Parietal lobe (tissue), 2 donors: ENCODE results near the gene MRPL18. TPM values are rescaled to one million over a fixed set of nuclear protein-coding genes. Genes with fewer than 3 reads are reported as not detected.
A peak's percentile ranks its signal among the peaks of the same experiment; 100 is the strongest.

Experiments
- small RNA-seq: library from RNA; depleted of rRNA; stranded (forward); fragments of <200 nt; gene quantifications from one replicate; pipeline ENCODE3, GENCODE V24; 2014; ENCODE audit warnings: low replicate concordance
- total RNA-seq: library from RNA; depleted of rRNA; stranded (reverse); fragments of >200 nt; gene quantifications from one replicate; pipeline ENCODE4 v1.2.3, GENCODE V29; 2014

The MRPL18 gene
- 46.6 TPM for total RNA-seq

GRCh38 chr6:159790149-159790955, at the start of gene MRPL18:
Gene MRPL18, plus strand, starts transcription at chr6:159790467. Its CDS starts 121 bp downstream, at chr6:159790588.

DNA sequence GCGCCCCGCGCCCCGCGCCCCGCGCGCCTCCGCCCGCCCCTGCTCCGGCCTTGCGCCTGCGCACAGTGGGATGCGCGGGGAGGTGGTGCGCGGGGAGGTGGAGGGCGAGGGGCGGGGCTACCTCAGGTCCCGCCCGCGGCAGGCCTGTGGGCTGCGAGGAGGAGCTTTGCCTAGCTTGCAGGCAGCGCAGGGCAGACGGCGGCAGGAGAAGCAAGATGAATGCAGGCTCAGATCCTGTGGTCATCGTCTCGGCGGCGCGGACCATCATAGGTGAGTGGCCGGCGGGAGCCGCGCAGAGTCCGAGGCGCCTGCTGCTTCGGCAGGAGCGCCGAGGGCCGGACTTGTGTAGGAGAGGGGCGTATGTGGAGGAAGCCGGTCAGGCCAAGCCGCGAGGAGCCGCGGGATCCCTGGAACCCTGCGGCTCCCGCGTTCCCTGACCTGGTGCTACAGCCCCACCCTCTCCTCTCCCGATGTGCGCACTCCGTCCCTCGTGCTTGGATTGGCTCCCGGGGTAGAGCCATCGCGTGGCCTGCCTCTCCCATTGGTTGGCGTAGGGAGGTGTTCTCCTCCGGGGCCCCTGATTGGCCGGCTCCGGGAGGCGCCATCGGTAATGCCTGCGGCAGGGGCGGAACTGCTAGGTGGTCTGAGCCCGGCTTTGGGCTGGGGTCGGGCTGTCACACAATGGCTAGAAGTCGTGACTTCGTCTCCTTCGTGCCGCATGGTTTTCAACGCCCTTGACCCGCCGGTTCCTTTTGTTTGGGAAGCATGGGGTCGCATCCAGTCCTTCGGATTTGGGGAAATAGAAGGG, 28.2 kb upstream of the MRPL18 start, which contains the start of gene ACAT2:
Gene ACAT2 (plus strand): TSS at position 173 of the 808 bp plus-strand sequence. CDS start 43 bp downstream, at position 216.

GRCh38 chr6:159789377-159790148, 704 bp upstream of the MRPL18 start, which contains the start of gene TCP1:
Gene TCP1, minus strand, starts transcription at chr6:159789602. Its CDS starts 134 bp downstream, at chr6:159789468.

DNA sequence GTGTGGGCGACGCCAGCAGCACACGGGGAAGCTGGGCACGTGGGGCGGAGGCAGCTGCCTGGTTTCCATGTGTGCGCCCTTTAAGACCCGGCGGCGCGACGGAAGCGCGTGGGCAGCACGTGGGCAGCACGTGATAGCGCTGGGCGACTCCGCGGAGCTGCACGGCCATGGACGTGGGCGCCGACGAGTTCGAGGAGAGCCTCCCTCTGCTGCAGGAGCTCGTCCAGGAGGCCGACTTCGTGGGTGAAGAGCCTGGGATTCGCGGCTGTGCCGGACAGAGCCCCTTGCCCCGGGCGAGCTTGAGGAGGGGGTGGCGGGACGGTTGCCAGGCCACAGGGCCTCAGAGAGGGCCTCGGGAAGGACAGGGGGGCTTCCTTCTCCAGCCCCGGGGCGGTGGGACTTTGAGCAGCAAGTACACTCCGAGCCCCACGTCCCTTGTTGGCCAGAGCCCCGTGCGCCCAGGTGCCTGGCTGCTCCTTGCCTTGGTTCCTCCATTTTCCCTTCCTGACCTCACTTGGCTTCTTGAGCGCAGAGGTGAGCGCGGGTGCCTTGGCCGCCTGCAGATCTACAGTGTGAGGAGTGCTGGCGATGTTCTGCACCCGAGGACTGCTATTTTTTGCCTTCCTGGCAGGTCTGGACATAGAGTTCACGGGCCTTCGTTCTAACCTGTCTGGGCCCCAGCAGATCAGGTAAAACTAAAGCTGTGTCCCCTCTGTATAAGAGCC, 10.0 kb downstream of the MRPL18 start, which contains the start of gene PNLDC1:
Gene PNLDC1 (plus strand): TSS at position 136 of the 725 bp plus-strand sequence. CDS start 32 bp downstream, at position 168.

Small RNAs within 50 kb of the gene (small RNA-seq; reads per million reads assigned to genes)
- gene SNORA20 (61.4 reads per million, percentile 95 among the genes with 10 or more reads in this experiment), gene SNORA29 (not detected)

Other genes starting within 250 kb of the MRPL18 start
- 28.2 TPM for gene SOD2, start 97.2 kb upstream of the MRPL18 start, total RNA-seq
- gene WTAP, start 63.0 kb upstream of the MRPL18 start, total RNA-seq = 132 TPM
- gene ACAT2, start 28.4 kb upstream of the MRPL18 start, total RNA-seq = 81.4 TPM
- 270 TPM for gene TCP1, start 865 bp upstream of the MRPL18 start, total RNA-seq
- not detected for gene PNLDC1, start 9.8 kb downstream of the MRPL18 start, total RNA-seq
- 0.31 TPM for gene MAS1, start 100.5 kb downstream of the MRPL18 start, total RNA-seq
- gene IGF2R, start 178.6 kb downstream of the MRPL18 start, total RNA-seq = 42.9 TPM